Heart right ventricle (tissue), 16 donors: ENCODE results near the gene VPS51. TPM values are rescaled to one million over a fixed set of nuclear protein-coding genes. Genes with fewer than 3 reads are reported as not detected.

ENCODE experiments used
- ATAC-seq, 8 donors: fragments of 200-7000 bp; cut with Tn5 transposase; one replicate each; pipeline ENCODE4 v1.9.1; 2020; ENCODE audit warnings: mild to moderate bottlenecking in 8 of 8, moderate library complexity in 8 of 8, moderate number of reproducible peaks in 1 of 8
- DNase-seq, 2 donors: peaks; one replicate each; pipeline ENCODE4 v3.0.0-alpha.2; 2020
- H3K27ac ChIP-seq, 10 donors: fragments of 200-600 bp; sonication (generic) in 2 of 10; one replicate each; pipeline versions ENCODE4 v1.5.0 to v1.8.0; 2020 to 2022; ENCODE audit warnings: mild to moderate bottlenecking in 3 of 10
- H3K27me3 ChIP-seq, 7 donors: fragments of 200-600 bp; one replicate each; pipeline ENCODE4 v1.8.0; 2021 to 2022; ENCODE audit warnings: mild to moderate bottlenecking in 2 of 7
- H3K36me3 ChIP-seq, 9 donors: fragments of 200-600 bp; sonication (generic) in 1 of 9; one replicate each; pipeline versions ENCODE4 v1.5.0 to v1.8.0; 2020 to 2022; ENCODE audit warnings: mild to moderate bottlenecking in 2 of 9
- H3K4me1 ChIP-seq, 9 donors: fragments of 200-600 bp; sonication (generic) in 1 of 9; one replicate each; pipeline versions ENCODE4 v1.5.0 to v1.8.0; 2020 to 2022; ENCODE audit warnings: mild to moderate bottlenecking in 4 of 9
- H3K4me3 ChIP-seq, 10 donors: fragments of 200-600 bp; sonication (generic) in 2 of 10; one replicate each; pipeline versions ENCODE4 v1.5.0 to v1.8.0; 2020 to 2022; ENCODE audit warnings: mild to moderate bottlenecking in 7 of 10, moderate library complexity in 2 of 10
- H3K9me3 ChIP-seq, 11 donors: fragments of 200-600 bp in 10 of 11; sonication (generic) in 2 of 11; one replicate each; pipeline versions ENCODE4 v1.5.0 to v1.8.0; 2013 to 2022; ENCODE audit warnings: mild to moderate bottlenecking in 2 of 11, control low read depth in 1 of 11, moderate library complexity in 1 of 11
- WGBS, 2 donors: extraction: QIAGEN DNeasy Blood & Tissue Kit; methylation state at CpG; one replicate each; pipeline ENCODE4 v1.1.7; 2013; ENCODE audit warnings: inconsistent platforms in 1 of 2; 5-methylcytosine and 5-hydroxymethylcytosine counted together
- intact Hi-C, 10 donors: fragments of 100-400 bp; cut with DNase I; formaldehyde crosslinking; loops; one replicate each; pipeline versions ENCODE4 v1.11.1 to v1.14.2; 2022
- polyA plus RNA-seq, 2 donors: library from polyadenylated mRNA; stranded (reverse); fragments of 200-250 nt; gene quantifications; one replicate each; pipeline ENCODE4 v1.2.3, GENCODE V29; 2013
- total RNA-seq, 10 donors: library from RNA; stranded (reverse); fragmentation: NEBNext Ultra II Directional in 3 of 10; extraction: Animal tissue kit (Norgen Biotek cat#: 25700) in 3 of 10; gene quantifications; one replicate each; pipeline versions ENCODE4 v1.2.1 to v1.2.4, GENCODE V29; 2021 to 2023
- TF ChIP-seq, protein P1 (sequence below), 9 donors: fragments of 200-600 bp; sonication (generic) in 2 of 9; IDR thresholded peaks; one replicate each; pipeline versions ENCODE4 v1.5.0 to v1.8.0; 2021 to 2022; ENCODE audit warnings: antibody characterized with exemption in 9 of 9, mild to moderate bottlenecking in 5 of 9, moderate library complexity in 1 of 9
- donor health status: Arrhythmogenic right ventricular cardiomyopathy.
- donor health status: ischemic (EF 13 %, LVEDD 7.1; RV severe dilation, severe dysfunction).
- donor health status: healthy with polysubstance abuse.
- donor health status: DM: no; HTN: yes; CAD: no.
- donor health status: DM: no; HTN: no; CAD: no.
- donor health status: ischemic (EF 25% LVEDD 6.9; RV normal size, moderate dysfunction).
- donor health status: ischemic (EF 25% LVEDD 5.7; RV mildly dilated, moderate dysfunction).
- donor health status: healthy.
- donor health status: DM: yes; HTN: yes; CAD: no.
- donor health status: Ischemic cardiomyopathy.
- donor health status: ischemic (EF 35%, LVEDD 5.7; RV mildly dilated, moderate dysfunction).
- donor health status: nonischemic (EF 11% LVEDD 7.7; RV severe dilation, severe dysfunction).
- donor health status: DM: yes; HTN: yes; CAD: no.
- donor health status: PGD.
- donor health status: ischemic (EF 29% LVEDD 5.4; RV normal size, mild dysfunction).
- donor health status: nonischemic (EF 23%, LVEDD 6.1; RV moderate dilation, normal function).

VPS51 gene
- total and polyA plus RNA-seq, 12 donors, result 79.2 to 123 (median 100) TPM

DNA sequence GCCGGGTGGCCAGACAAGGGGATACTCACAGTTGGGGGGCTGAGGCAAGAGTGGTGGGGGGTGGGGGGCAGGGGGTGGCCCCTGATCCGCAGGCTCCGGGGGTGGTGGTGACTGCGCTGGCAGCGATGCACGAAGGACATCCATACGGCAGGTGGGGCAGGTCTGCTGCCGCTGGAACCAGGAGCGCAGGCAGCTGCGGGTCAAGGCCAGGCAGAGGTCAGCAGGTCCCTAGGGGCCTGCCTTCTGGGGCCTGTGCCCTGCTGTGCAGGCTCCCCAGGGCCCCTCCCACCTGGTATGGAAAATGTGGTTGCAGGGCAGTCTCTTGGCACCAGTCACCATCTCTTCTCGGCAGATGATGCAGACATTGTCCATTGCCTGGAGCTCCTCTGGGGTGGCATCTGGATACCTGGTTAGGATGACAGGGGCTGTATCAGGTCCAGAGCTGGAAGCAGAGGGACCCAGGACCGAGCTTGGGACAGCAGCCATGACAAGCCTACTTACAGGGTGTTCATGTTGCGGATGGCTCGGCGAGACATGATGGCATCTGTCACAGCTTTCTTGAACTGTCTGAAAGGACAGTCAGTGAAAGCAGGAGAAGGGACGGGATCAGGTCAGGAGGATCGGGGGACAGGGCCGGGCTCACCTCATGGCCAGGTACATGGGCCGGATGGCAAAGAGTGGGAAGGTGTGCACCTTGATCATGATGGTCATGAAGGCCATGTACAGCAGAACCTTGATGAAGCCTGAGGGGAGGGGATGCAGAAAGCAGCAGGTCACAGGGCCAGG lies 34.8 kb downstream of the VPS51 start:
- H3K27me3 ChIP-seq, result no peaks in the 10 kb centered on the region
- 80 to 88% methylated on average over 19 of the region's 19 CpGs for WGBS, 2 donors
- DNase-seq, result no peak
- H3K36me3 ChIP-seq, result peaks cover 7 to 75% (median 58%) of the 10 kb centered on the region in 9 donors
- H3K4me3 ChIP-seq, result no peak overlapping the region
- no peak for ATAC-seq
- H3K4me1 ChIP-seq, result peaks cover 12 to 33% (median 23%) of the 10 kb centered on the region in 9 donors
- no peak overlapping the region for H3K27ac ChIP-seq
- no peaks in the 10 kb centered on the region for H3K9me3 ChIP-seq
- TF ChIP-seq, protein P1, sequence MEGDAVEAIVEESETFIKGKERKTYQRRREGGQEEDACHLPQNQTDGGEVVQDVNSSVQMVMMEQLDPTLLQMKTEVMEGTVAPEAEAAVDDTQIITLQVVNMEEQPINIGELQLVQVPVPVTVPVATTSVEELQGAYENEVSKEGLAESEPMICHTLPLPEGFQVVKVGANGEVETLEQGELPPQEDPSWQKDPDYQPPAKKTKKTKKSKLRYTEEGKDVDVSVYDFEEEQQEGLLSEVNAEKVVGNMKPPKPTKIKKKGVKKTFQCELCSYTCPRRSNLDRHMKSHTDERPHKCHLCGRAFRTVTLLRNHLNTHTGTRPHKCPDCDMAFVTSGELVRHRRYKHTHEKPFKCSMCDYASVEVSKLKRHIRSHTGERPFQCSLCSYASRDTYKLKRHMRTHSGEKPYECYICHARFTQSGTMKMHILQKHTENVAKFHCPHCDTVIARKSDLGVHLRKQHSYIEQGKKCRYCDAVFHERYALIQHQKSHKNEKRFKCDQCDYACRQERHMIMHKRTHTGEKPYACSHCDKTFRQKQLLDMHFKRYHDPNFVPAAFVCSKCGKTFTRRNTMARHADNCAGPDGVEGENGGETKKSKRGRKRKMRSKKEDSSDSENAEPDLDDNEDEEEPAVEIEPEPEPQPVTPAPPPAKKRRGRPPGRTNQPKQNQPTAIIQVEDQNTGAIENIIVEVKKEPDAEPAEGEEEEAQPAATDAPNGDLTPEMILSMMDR (IDR thresholded peaks at IDR 0.05), result no peak
- intact Hi-C loops, result loop anchor here in 2 of 10 donors (10.0 kb wide), 1 partner anchor 124 kb away; no protein-coding TSS in a partner anchor

DNA sequence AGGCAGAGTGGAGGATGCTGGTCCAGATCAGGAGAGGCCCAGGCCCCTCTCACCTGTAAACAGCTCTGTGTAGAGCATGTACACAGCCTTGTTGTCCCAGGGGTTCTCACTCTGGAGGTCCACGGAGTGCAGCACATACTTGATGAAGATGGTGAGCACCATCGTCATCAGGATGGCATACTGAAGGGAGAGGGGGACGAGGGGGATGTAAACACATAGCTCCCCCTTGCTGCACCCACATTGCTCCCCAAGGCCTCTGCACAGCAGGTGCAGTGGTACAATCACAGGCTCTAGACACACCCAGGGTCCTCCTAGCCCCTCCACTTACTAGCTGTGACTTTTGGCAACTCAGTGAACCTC lies 35.4 kb downstream of the VPS51 start:
- no peak for DNase-seq
- 77 to 78% methylated on average over 3 of the region's 3 CpGs for WGBS, 2 donors
- Histone ChIP-seq H3K27me3 (no peaks in the 10 kb centered on the region), H3K4me1 (peaks cover 12 to 36% (median 27%) of the 10 kb centered on the region in 9 donors), H3K4me3 (no peak overlapping the region), H3K36me3 (peaks cover 7 to 69% (median 55%) of the 10 kb centered on the region in 9 donors), H3K27ac (no peak overlapping the region), H3K9me3 (no peaks in the 10 kb centered on the region)
- intact Hi-C loops, result loop anchor here in 2 of 10 donors (10.0 kb wide), 1 partner anchor 123 kb away; no protein-coding TSS in a partner anchor
- ATAC-seq, result no peak
- TF ChIP-seq, protein P1 (IDR thresholded peaks at IDR 0.05), result no peak

DNA sequence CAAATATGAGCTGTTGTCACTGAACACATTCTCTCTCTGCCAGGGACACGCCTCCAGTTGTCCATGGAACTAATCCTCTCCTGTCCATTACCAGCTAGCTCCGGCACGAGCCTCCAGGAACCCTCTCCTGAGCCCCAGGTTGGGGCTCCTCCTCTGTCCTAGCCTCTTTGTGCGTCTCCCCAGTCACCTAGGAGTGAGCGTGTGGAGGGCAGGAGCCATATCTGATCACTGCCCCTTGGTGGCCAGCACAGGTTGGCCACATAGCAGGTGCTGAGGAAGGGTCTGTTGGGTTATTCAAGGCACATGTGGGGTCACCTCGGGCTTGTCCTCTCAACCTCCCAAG lies 35.9 kb downstream of the VPS51 start:
- H3K4me1 ChIP-seq, result peaks cover 12 to 36% (median 27%) of the 10 kb centered on the region in 9 donors
- TF ChIP-seq, protein P1 (IDR thresholded peaks at IDR 0.05), result no peak
- intact Hi-C loops, result loop anchor here in 2 of 10 donors (10.0 kb wide), 1 partner anchor 123 kb away; no protein-coding TSS in a partner anchor
- 82 to 84% methylated on average over 6 of the region's 6 CpGs for WGBS, 2 donors
- no peaks in the 10 kb centered on the region for H3K27me3 ChIP-seq
- no peak for ATAC-seq
- no peak overlapping the region for H3K4me3 ChIP-seq
- H3K27ac ChIP-seq, result no peak overlapping the region
- H3K9me3 ChIP-seq, result no peaks in the 10 kb centered on the region
- DNase-seq, result no peak
- H3K36me3 ChIP-seq, result peaks cover 7 to 64% (median 50%) of the 10 kb centered on the region in 9 donors

DNA sequence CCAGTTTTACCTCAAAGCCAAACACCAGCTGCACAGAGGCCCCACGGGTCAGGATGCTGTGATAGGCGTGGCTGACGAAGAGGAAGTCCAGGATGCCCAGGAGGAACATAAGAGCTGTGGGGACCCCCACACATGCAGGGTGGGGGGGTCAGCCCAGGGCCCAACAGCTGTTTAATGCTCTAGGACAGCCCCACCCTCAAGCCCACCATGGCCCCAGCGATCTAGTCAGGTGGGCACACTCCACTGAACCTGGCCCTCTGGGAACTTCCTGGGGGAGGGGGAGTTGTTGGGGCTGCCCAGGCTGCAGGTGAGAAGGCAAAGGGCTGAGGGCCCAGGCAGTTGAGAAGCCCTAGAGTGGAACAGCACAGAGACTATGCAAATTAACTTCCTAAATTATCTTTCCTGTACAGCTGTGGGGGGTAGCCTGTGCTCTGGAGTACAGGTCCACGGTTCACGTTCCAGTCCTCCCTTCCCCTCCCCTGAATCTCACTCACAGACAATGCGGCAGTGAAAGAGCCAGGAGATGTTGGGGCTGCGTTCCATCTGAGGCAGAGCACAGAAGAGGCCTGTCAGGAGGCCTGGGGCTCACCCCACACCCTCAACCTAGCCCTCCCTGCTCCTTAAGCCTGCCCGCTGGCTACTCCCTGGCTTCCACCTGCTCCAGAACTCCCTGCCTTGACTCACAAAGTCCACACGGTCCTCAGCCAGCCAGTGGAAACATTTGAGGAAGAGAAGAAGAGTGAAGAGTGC lies 36.4 kb downstream of the VPS51 start:
- 72 to 74% methylated on average over 10 of the region's 10 CpGs for WGBS, 2 donors
- Histone ChIP-seq H3K27me3 (no peaks in the 10 kb centered on the region), H3K4me1 (peaks cover 12 to 36% (median 27%) of the 10 kb centered on the region in 9 donors), H3K27ac (peak overlapping the region in 1 of 10 donors; percentile 98), H3K9me3 (no peaks in the 10 kb centered on the region), H3K4me3 (peak overlapping the region in 5 of 10 donors; percentile 75 to 98 (median 94)), H3K36me3 (peaks cover 7 to 59% (median 46%) of the 10 kb centered on the region in 9 donors)
- DNase-seq (no peak), ATAC-seq (no peak)
- intact Hi-C loops, result loop anchor here in 2 of 10 donors (10.0 kb wide), 1 partner anchor 122 kb away; no protein-coding TSS in a partner anchor
- TF ChIP-seq, protein P1 (IDR thresholded peaks at IDR 0.05), result no peak
